ENCODE results near the gene ASTN2.

The ASTN2 gene

GRCh38 chr9:116813031-116813300, 601.9 kb downstream of the ASTN2 start:
- Histone ChIP-seq H3K9me2 (replicated peaks; ENCODE audit: control insufficient read depth, low read length) (no peaks in the 10 kb centered on the region), H3K27ac (ENCODE audit: low read depth, low read length) (no peak overlapping the region), H4K20me1 (ENCODE audit: control insufficient read depth, insufficient read depth, low read depth, low read length) (no peaks in the 10 kb centered on the region), H3K4me1 (ENCODE audit: control insufficient read depth, low read length) (no peaks in the 10 kb centered on the region), H3K4me2 (ENCODE audit: low read length) (no peak overlapping the region), H3K9me3 (ENCODE audit: control insufficient read depth, insufficient read depth, low read length) (no peaks in the 10 kb centered on the region), H3K36me3 (ENCODE audit: control insufficient read depth, low read length) (no peaks in the 10 kb centered on the region), H3K27me3 (ENCODE audit: control insufficient read depth, low read length) (no peaks in the 10 kb centered on the region), H3F3A (ENCODE audit: control insufficient read depth, insufficient read depth) (no peaks in the 10 kb centered on the region), H3K4me3 (ENCODE audit: low read length) (no peak overlapping the region), H3K79me2 (ENCODE audit: control insufficient read depth, low read length) (no peaks in the 10 kb centered on the region)
- no peak for TF ChIP-seq CTCF (IDR thresholded peaks at IDR 0.05; ENCODE audit: low read depth, low read length, poor library complexity, severe bottlenecking)
- no peak for TF ChIP-seq EZH2phosphoT487 (IDR thresholded peaks at IDR 0.05; ENCODE audit: borderline replicate concordance, low read length)

- Histone ChIP-seq H3K79me2 (ENCODE audit: control insufficient read depth, low read length) (no peaks in the 10 kb centered on the region), H4K20me1 (ENCODE audit: control insufficient read depth, insufficient read depth, low read depth, low read length) (no peaks in the 10 kb centered on the region)
These were observed 602.4 kb downstream of the ASTN2 start for GRCh38 chr9:116812231-116813030.

GRCh38 chr9:116809656-116810055, 605.2 kb downstream of the ASTN2 start:
- Histone ChIP-seq H4K20me1 (ENCODE audit: control insufficient read depth, insufficient read depth, low read depth, low read length) (no peaks in the 10 kb centered on the region), H3K9me3 (ENCODE audit: control insufficient read depth, insufficient read depth, low read length) (no peaks in the 10 kb centered on the region), H3K4me2 (ENCODE audit: low read length) (no peak overlapping the region), H3K9me2 (replicated peaks; ENCODE audit: control insufficient read depth, low read length) (no peaks in the 10 kb centered on the region), H3K4me3 (ENCODE audit: low read length) (no peak overlapping the region), H3K27me3 (ENCODE audit: control insufficient read depth, low read length) (no peaks in the 10 kb centered on the region), H3F3A (ENCODE audit: control insufficient read depth, insufficient read depth) (no peaks in the 10 kb centered on the region), H3K79me2 (ENCODE audit: control insufficient read depth, low read length) (no peaks in the 10 kb centered on the region), H3K27ac (ENCODE audit: low read depth, low read length) (no peak overlapping the region), H3K4me1 (ENCODE audit: control insufficient read depth, low read length) (peaks cover 4% of the 10 kb centered on the region; the same call in 1 of the 2 replicates), H3K36me3 (ENCODE audit: control insufficient read depth, low read length) (peaks cover 10% of the 10 kb centered on the region)
- TF ChIP-seq EZH2phosphoT487 (IDR thresholded peaks at IDR 0.05; ENCODE audit: borderline replicate concordance, low read length): no peak
- TF ChIP-seq CTCF (IDR thresholded peaks at IDR 0.05; ENCODE audit: low read depth, low read length, poor library complexity, severe bottlenecking): no peak

More at GRCh38 chr9:116812231-116813030, 602.4 kb downstream of the ASTN2 start:
- no peaks in the 10 kb centered on the region for H3K4me1 ChIP-seq (ENCODE audit: control insufficient read depth, low read length)
- H3K27ac ChIP-seq (ENCODE audit: low read depth, low read length): no peak overlapping the region
- no peaks in the 10 kb centered on the region for H3K9me2 ChIP-seq (replicated peaks; ENCODE audit: control insufficient read depth, low read length)
- H3K9me3 ChIP-seq (ENCODE audit: control insufficient read depth, insufficient read depth, low read length): no peaks in the 10 kb centered on the region
- H3K4me3 ChIP-seq (ENCODE audit: low read length): no peak overlapping the region
- no peak for TF ChIP-seq CTCF (IDR thresholded peaks at IDR 0.05; ENCODE audit: low read depth, low read length, poor library complexity, severe bottlenecking)
- TF ChIP-seq EZH2phosphoT487 (IDR thresholded peaks at IDR 0.05; ENCODE audit: borderline replicate concordance, low read length): no peak
- no peaks in the 10 kb centered on the region for H3K27me3 ChIP-seq (ENCODE audit: control insufficient read depth, low read length)
- H3K36me3 ChIP-seq (ENCODE audit: control insufficient read depth, low read length): no peaks in the 10 kb centered on the region
- H3K4me2 ChIP-seq (ENCODE audit: low read length): no peak overlapping the region
- H3F3A ChIP-seq (ENCODE audit: control insufficient read depth, insufficient read depth): no peaks in the 10 kb centered on the region

All from DOHH2 (cell line).